ENCODE measurements around the gene OVOL2. TPM values are rescaled to one million over a fixed set of nuclear protein-coding genes. Genes with fewer than 3 reads are reported as not detected.
"Not testable (repeated sequence)": the region's sequence is repeated elsewhere in the genome, so short reads cannot be mapped to it uniquely, and the experiment has no call there.

OVOL2 gene
- total and polyA plus RNA-seq, 10 donors = not detected

DNA sequence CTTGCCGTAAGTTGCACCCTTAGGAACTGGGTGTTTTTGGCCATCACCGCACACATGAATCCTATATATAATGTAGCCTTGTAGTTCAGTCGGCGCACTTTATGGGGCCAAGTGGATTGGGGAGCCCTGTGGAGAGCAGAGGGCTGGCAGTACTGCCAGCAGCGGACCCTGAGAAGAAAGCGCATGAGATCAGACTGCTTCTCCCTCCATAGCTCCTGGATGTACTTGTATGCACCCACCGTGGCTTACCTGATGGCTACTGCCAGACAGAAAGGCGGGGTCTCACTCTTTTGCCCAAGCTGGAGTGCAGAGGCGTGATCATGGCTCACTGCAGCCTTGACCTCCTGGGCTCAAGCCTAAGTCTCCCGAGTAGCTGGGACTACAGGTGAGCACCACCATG lies 32.8 kb upstream of the OVOL2 start:
- Histone ChIP-seq H3K27me3 (replicated peaks in 1 of 7) (peaks cover 0 to 13% (median 0%) of the 10 kb centered on the region in 7 donors), H3K9me3 (no peaks in the 10 kb centered on the region), H3K27ac (no peak overlapping the region), H3K36me3 (no peaks in the 10 kb centered on the region), H3K4me1 (no peaks in the 10 kb centered on the region), H3K4me3 (no peak overlapping the region)
- WGBS, 5 donors = 89 to 97% (median 91%) methylated on average over 8 to 10 of the region's 10 CpGs
- no peak for TF ChIP-seq POLR2A (IDR thresholded peaks at IDR 0.05)
- TF ChIP-seq, protein P1, sequence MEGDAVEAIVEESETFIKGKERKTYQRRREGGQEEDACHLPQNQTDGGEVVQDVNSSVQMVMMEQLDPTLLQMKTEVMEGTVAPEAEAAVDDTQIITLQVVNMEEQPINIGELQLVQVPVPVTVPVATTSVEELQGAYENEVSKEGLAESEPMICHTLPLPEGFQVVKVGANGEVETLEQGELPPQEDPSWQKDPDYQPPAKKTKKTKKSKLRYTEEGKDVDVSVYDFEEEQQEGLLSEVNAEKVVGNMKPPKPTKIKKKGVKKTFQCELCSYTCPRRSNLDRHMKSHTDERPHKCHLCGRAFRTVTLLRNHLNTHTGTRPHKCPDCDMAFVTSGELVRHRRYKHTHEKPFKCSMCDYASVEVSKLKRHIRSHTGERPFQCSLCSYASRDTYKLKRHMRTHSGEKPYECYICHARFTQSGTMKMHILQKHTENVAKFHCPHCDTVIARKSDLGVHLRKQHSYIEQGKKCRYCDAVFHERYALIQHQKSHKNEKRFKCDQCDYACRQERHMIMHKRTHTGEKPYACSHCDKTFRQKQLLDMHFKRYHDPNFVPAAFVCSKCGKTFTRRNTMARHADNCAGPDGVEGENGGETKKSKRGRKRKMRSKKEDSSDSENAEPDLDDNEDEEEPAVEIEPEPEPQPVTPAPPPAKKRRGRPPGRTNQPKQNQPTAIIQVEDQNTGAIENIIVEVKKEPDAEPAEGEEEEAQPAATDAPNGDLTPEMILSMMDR (IDR thresholded peaks at IDR 0.05 in 8 of 11, conservative IDR thresholded peaks at IDR 0.05 in 3 of 11) = no peak
- no peak for TF ChIP-seq POLR2AphosphoS5 (IDR thresholded peaks at IDR 0.05)
- intact Hi-C loops (cut with DNase I; ENCODE audit: low total_unique reads) = no loop called here
- DNase-seq = no peak

DNA sequence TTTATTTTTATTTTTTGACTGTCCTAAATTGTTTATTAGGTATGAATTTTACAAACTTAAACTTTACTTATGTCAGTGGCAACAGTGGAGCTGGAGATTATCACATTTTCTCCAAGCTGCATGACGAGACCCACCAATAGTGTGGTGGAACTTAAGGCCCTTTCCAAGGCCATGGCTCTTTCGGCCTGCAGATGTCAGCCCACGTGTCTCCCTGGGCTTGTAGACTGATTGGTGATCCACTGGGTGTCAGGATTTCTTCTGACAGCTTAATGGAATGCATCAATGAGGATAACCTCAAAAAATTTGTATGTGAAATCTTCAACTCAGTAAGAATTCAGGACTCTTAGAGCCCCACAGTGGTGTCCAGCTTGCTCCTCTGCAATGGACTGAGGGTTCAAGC lies 32.3 kb upstream of the OVOL2 start:
- no peak overlapping the region for H3K27ac ChIP-seq
- no peak for TF ChIP-seq POLR2A (IDR thresholded peaks at IDR 0.05)
- TF ChIP-seq, protein P1 (IDR thresholded peaks at IDR 0.05 in 8 of 11, conservative IDR thresholded peaks at IDR 0.05 in 3 of 11) = no peak
- no peak for TF ChIP-seq POLR2AphosphoS5 (IDR thresholded peaks at IDR 0.05)
- peaks cover 0 to 13% (median 0%) of the 10 kb centered on the region in 7 donors for H3K27me3 ChIP-seq (replicated peaks in 1 of 7)
- intact Hi-C loops (cut with DNase I; ENCODE audit: low total_unique reads) = no loop called here
- 51 to 70% (median 61%) methylated on average over 3 of the region's 3 CpGs for WGBS, 5 donors
- H3K4me3 ChIP-seq = no peak overlapping the region
- no peak for DNase-seq
- no peaks in the 10 kb centered on the region for H3K4me1 ChIP-seq
- no peaks in the 10 kb centered on the region for H3K36me3 ChIP-seq
- H3K9me3 ChIP-seq = no peaks in the 10 kb centered on the region

DNA sequence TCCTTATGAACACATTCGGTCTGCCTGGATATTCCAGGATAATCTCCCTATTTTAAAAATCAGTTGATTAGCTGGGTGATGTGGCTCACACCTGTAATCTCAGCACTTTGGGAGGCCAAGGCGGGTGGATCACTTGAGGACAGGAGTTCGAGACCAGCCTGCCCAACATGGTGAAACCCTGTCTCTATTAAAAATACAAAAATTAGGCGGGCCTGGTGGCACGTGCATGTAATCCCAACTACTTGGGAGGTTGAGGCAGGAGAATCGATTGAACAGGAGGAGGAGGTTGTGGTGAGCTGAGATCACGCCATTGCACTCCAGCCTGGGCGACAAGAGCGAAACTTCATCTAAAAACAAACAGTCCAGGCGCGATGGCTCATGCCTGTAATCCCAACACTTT lies 31.1 kb upstream of the OVOL2 start:
- DNase-seq; H3K4me3 ChIP-seq; H3K36me3 ChIP-seq; H3K4me1 ChIP-seq; H3K9me3 ChIP-seq; H3K27ac ChIP-seq; intact Hi-C loops (cut with DNase I; ENCODE audit: low total_unique reads): not testable (repeated sequence)
- H3K27me3 ChIP-seq (replicated peaks in 1 of 7) = peaks cover 0 to 13% (median 0%) of the 10 kb centered on the region in 7 donors
- WGBS, 5 donors = 86 to 95% (median 89%) methylated on average over 11 of the region's 11 CpGs

DNA sequence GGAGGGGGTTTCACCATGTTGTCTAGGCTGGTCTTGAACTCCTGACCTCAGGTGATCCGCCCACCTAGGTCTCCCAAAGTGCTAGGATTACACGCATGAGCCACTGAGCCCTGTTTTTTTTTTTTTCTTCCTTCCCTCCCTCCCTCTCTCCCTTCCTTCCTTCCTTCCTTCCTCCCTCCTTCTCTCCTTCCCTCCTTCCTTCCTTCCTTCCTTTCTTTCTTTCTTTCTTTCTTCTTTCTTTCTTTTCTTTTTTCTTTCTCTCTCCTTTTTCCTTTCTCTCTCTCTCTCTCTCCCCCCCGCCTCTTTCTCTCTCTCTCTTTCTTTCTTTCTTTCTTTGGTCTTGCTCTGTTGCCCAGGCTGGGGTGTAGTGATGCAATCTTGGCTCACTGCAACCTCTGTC lies 30.6 kb upstream of the OVOL2 start:
- H3K9me3 ChIP-seq; H3K27me3 ChIP-seq (replicated peaks in 1 of 7); H3K27ac ChIP-seq; H3K36me3 ChIP-seq; intact Hi-C loops (cut with DNase I; ENCODE audit: low total_unique reads); DNase-seq; H3K4me3 ChIP-seq; H3K4me1 ChIP-seq: not testable (repeated sequence)
- WGBS, 5 donors = 75 to 94% (median 82%) methylated on average over 3 of the region's 3 CpGs

DNA sequence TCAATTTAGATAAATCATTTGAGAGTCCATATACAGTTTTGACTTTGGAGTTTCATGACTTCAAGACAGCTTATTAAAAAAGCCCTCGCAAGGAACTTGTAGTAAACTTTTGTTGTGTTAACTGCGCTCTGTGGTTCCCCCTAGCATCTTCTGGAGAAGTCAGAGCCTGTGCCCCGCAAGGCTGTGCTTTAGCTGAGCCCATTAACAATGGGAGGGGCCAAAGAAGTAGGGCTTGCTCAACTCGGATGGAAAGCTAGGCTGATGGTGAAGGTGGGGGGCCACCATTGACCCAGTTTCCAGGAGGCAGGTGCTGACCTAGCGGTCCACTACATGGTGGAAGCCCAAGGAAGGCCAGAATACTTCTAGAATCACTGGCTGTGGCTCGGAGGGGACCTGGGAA lies 29.3 kb upstream of the OVOL2 start:
- DNase-seq = no peak
- no peak overlapping the region for H3K27ac ChIP-seq
- H3K4me3 ChIP-seq = no peak overlapping the region
- H3K36me3 ChIP-seq = no peaks in the 10 kb centered on the region
- H3K9me3 ChIP-seq = no peaks in the 10 kb centered on the region
- H3K4me1 ChIP-seq = no peaks in the 10 kb centered on the region
- intact Hi-C loops (cut with DNase I; ENCODE audit: low total_unique reads) = no loop called here
- WGBS, 5 donors = 62 to 79% (median 67%) methylated on average over 6 of the region's 6 CpGs
- TF ChIP-seq, protein P1 (IDR thresholded peaks at IDR 0.05 in 8 of 11, conservative IDR thresholded peaks at IDR 0.05 in 3 of 11) = no peak
- TF ChIP-seq POLR2A (IDR thresholded peaks at IDR 0.05) = no peak
- TF ChIP-seq POLR2AphosphoS5 (IDR thresholded peaks at IDR 0.05) = no peak
- peaks cover 0 to 9% (median 0%) of the 10 kb centered on the region in 7 donors for H3K27me3 ChIP-seq (replicated peaks in 1 of 7)

DNA sequence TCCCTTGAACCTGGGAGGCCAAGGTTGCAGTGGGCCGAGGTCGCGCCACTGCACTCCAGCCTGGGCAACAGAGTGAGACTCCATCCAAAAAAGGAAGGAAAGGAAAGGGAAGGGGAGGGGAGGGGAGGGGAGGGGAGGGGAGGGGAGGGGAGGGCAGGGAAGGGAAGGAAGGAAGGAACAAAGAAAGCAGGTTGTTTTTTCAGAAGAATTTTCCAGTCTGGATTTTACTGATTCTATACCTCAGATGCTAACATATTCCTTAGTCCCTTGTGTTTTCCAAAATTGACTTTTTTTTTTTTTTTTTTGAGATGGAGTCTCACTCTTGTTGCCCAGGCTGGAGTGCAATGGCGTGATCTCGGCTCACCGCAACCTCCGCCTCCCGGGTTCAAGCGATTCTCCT lies 23.1 kb upstream of the OVOL2 start:
- H3K9me3 ChIP-seq; H3K4me1 ChIP-seq; intact Hi-C loops (cut with DNase I; ENCODE audit: low total_unique reads); DNase-seq; H3K27ac ChIP-seq; H3K36me3 ChIP-seq; H3K4me3 ChIP-seq: not testable (repeated sequence)
- WGBS, 5 donors = 88 to 98% (median 94%) methylated on average over 9 of the region's 9 CpGs
- peaks cover 0 to 12% (median 0%) of the 10 kb centered on the region in 7 donors for H3K27me3 ChIP-seq (replicated peaks in 1 of 7)

Data from spleen (tissue), 11 donors.